ENCODE results near the gene PHF2. TPM values are rescaled to one million over a fixed set of nuclear protein-coding genes. Genes with fewer than 3 reads are reported as not detected.
A peak's percentile ranks its signal among the peaks of the same experiment; 100 is the strongest.

PHF2 gene
- total RNA-seq, 4 donors from 2014 or later, result 21.1 to 38.2 (median 21.3) TPM

- TF ChIP-seq EP300 (IDR thresholded peaks at IDR 0.05; ENCODE audit: low read depth) (no peak), POLR2AphosphoS5 (IDR thresholded peaks at IDR 0.05) (no peak), CTCF (IDR thresholded peaks at IDR 0.05) (no peak), POLR2A (IDR thresholded peaks at IDR 0.05) (no peak)
- H3K27me3 ChIP-seq, result no peaks in the 10 kb centered on the region
- WGBS, 2 donors (ENCODE audit: low coverage in 1 of 2), result 92 to 100% methylated on average over 3 to 11 of the region's 12 CpGs
- intact Hi-C loops (cut with DNase I; ENCODE audit: low total_unique reads), result no loop called here
- no peaks in the 10 kb centered on the region for H3K4me1 ChIP-seq
- H3K9me3 ChIP-seq, result no peaks in the 10 kb centered on the region
- no peaks in the 10 kb centered on the region for H3K36me3 ChIP-seq
- no peak overlapping the region for H3K27ac ChIP-seq
- H3K4me3 ChIP-seq, result no peak overlapping the region
- DNase-seq, result peak; percentile 3
- in situ Hi-C loops (cut with MboI; ENCODE audit: low pct_ligation_motif_present in 1 of 4, low pct_unique_long_range_greater_than_20kb in 1 of 4, low sequenced_read_pairs in 3 of 4), result no loop called here
These were observed 82.0 kb downstream of the PHF2 start for GRCh38 chr9:93658184-93658925.

GRCh38 chr9:93659044-93659836, 82.9 kb downstream of the PHF2 start:
- H3K27me3 ChIP-seq, result no peaks in the 10 kb centered on the region
- H3K9me3 ChIP-seq, result no peaks in the 10 kb centered on the region
- no peak overlapping the region for H3K27ac ChIP-seq
- no peaks in the 10 kb centered on the region for H3K36me3 ChIP-seq
- no peak overlapping the region for H3K4me3 ChIP-seq
- no peak for TF ChIP-seq POLR2A (IDR thresholded peaks at IDR 0.05)
- TF ChIP-seq CTCF (IDR thresholded peaks at IDR 0.05), result no peak
- TF ChIP-seq EP300 (IDR thresholded peaks at IDR 0.05; ENCODE audit: low read depth), result no peak
- TF ChIP-seq POLR2AphosphoS5 (IDR thresholded peaks at IDR 0.05), result no peak
- 99% methylated on average over 12 of the region's 12 CpGs; no CpG with 5 or more reads in 1 of the 2 donors for WGBS, 2 donors (ENCODE audit: low coverage in 1 of 2)
- in situ Hi-C loops (cut with MboI; ENCODE audit: low pct_ligation_motif_present in 1 of 4, low pct_unique_long_range_greater_than_20kb in 1 of 4, low sequenced_read_pairs in 3 of 4), result no loop called here
- DNase-seq, result peak; percentile 5
- H3K4me1 ChIP-seq, result no peaks in the 10 kb centered on the region
- intact Hi-C loops (cut with DNase I; ENCODE audit: low total_unique reads), result no loop called here

GRCh38 chr9:93659837-93660177, 83.4 kb downstream of the PHF2 start:
- intact Hi-C loops (cut with DNase I; ENCODE audit: low total_unique reads), result no loop called here
- no peaks in the 10 kb centered on the region for H3K9me3 ChIP-seq
- DNase-seq, result no peak

More at GRCh38 chr9:93659837-93660177, 83.4 kb downstream of the PHF2 start:
- 97 to 100% methylated on average over 1 to 4 of the region's 4 CpGs for WGBS, 2 donors (ENCODE audit: low coverage in 1 of 2)
- TF ChIP-seq CTCF (IDR thresholded peaks at IDR 0.05) (no peak), POLR2AphosphoS5 (IDR thresholded peaks at IDR 0.05) (no peak)
- no peak overlapping the region for H3K4me3 ChIP-seq
- H3K36me3 ChIP-seq, result no peaks in the 10 kb centered on the region
- in situ Hi-C loops (cut with MboI; ENCODE audit: low pct_ligation_motif_present in 1 of 4, low pct_unique_long_range_greater_than_20kb in 1 of 4, low sequenced_read_pairs in 3 of 4), result no loop called here
- no peaks in the 10 kb centered on the region for H3K27me3 ChIP-seq
- H3K4me1 ChIP-seq, result no peaks in the 10 kb centered on the region
- H3K27ac ChIP-seq, result no peak overlapping the region
